Loucy (cell line): ENCODE results near the gene SLC33A1.

ENCODE experiments used
- EZH2phosphoT487 ChIP-seq: fragments of 200-600 bp; IDR thresholded peaks from 2 replicates; pipeline ENCODE4 v1.6.1; 2018; ENCODE audit warnings: antibody characterized with exemption, mild to moderate bottlenecking, moderate library complexity, borderline replicate concordance
- TF ChIP-seq, protein P1 (sequence below): fragments of 200-600 bp; sonication (generic); conservative IDR thresholded peaks from 2 replicates; pipeline ENCODE4 v1.5.1; 2014; ENCODE audit warnings: mild to moderate bottlenecking, antibody characterized with exemption, low read length

DNA sequence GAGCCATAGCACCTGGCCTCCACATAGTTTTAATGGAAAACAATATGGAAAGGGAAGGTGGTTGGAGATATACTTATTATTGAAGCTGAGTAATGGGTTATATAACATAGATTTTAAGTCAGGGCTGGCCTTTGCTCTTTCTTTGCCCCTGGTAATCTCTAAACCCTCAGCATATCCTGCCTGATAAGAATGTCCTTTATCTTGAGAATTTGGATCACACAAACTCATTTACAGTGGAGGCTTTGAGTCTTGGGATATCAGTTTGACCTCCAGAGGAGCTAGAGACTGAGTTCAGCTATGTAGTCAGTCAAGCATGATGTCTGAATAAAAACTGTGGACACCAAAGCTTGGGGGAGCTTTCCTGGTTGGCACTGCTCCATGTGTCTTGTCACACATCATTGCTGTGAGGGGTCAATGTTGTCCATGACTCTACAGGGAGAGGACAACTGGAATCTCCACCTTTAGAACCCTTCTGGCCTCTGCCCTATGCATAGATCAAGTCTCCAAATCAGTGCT is 39.1 kb downstream of the SLC33A1 start:
- TF ChIP-seq, protein P1, sequence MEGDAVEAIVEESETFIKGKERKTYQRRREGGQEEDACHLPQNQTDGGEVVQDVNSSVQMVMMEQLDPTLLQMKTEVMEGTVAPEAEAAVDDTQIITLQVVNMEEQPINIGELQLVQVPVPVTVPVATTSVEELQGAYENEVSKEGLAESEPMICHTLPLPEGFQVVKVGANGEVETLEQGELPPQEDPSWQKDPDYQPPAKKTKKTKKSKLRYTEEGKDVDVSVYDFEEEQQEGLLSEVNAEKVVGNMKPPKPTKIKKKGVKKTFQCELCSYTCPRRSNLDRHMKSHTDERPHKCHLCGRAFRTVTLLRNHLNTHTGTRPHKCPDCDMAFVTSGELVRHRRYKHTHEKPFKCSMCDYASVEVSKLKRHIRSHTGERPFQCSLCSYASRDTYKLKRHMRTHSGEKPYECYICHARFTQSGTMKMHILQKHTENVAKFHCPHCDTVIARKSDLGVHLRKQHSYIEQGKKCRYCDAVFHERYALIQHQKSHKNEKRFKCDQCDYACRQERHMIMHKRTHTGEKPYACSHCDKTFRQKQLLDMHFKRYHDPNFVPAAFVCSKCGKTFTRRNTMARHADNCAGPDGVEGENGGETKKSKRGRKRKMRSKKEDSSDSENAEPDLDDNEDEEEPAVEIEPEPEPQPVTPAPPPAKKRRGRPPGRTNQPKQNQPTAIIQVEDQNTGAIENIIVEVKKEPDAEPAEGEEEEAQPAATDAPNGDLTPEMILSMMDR = no peak
- TF ChIP-seq EZH2phosphoT487 = no peak
